ENCODE data around the gene RB1. TPM values are rescaled to one million over a fixed set of nuclear protein-coding genes. Genes with fewer than 3 reads are reported as not detected.
"Not testable (repeated sequence)": the region's sequence is repeated elsewhere in the genome, so short reads cannot be mapped to it uniquely, and the experiment has no call there.

Gene RB1
- total and polyA plus RNA-seq, 12 donors, result 10.4 to 78.0 (median 45.7) TPM

- H3K4me1 ChIP-seq (replicated peaks in 1 of 2), result no peaks in the 10 kb centered on the region
- intact Hi-C loops (cut with DNase I), result no loop called here
- DNase-seq, result no peak
- peaks cover 0 to 12% (median 9%) of the 10 kb centered on the region in 3 donors for H3K9me3 ChIP-seq (replicated peaks in 1 of 3)
- H3K27ac ChIP-seq, result no peak overlapping the region
- no peaks in the 10 kb centered on the region for H3K27me3 ChIP-seq
- no peak overlapping the region for H3K4me3 ChIP-seq
- no peaks in the 10 kb centered on the region for H3K36me3 ChIP-seq (replicated peaks in 1 of 2)
- TF ChIP-seq POLR2A (IDR thresholded peaks at IDR 0.05) (no peak), CTCF (IDR thresholded peaks at IDR 0.05) (no peak)
Observed at GRCh38 chr13:48322294-48322693, 18.7 kb downstream of the RB1 start.

- intact Hi-C loops (cut with DNase I), result loop anchor here (5.0 to 10.0 kb wide), 2 partner anchors 241 to 248 kb away; no protein-coding TSS in a partner anchor
- Histone ChIP-seq H3K27me3 (no peaks in the 10 kb centered on the region), H3K4me1 (replicated peaks in 1 of 2) (peaks cover 0 to 6% of the 10 kb centered on the region in 2 donors), H3K4me3 (no peak overlapping the region), H3K9me3 (replicated peaks in 1 of 3) (no peaks in the 10 kb centered on the region), H3K27ac (no peak overlapping the region), H3K36me3 (replicated peaks in 1 of 2) (no peaks in the 10 kb centered on the region)
- DNase-seq, result no peak
- TF ChIP-seq POLR2A (IDR thresholded peaks at IDR 0.05) (no peak), CTCF (IDR thresholded peaks at IDR 0.05) (no peak)
- 73 to 85% (median 81%) methylated on average over 1 of the region's 1 CpG for WGBS, 4 donors
Observed at GRCh38 chr13:48333976-48334375, 30.4 kb downstream of the RB1 start.

GRCh38 chr13:48334534-48335127 lies 31.1 kb downstream of the RB1 start:
- DNase-seq, result no peak
- H3K36me3 ChIP-seq (replicated peaks in 1 of 2), result no peaks in the 10 kb centered on the region
- peaks cover 0 to 6% of the 10 kb centered on the region in 2 donors for H3K4me1 ChIP-seq (replicated peaks in 1 of 2)
- H3K9me3 ChIP-seq (replicated peaks in 1 of 3), result no peaks in the 10 kb centered on the region
- no peak overlapping the region for H3K4me3 ChIP-seq
- intact Hi-C loops (cut with DNase I), result loop anchor here (5.0 to 10.0 kb wide), 2 partner anchors 240 to 248 kb away; no protein-coding TSS in a partner anchor
- WGBS, 4 donors, result 66 to 78% (median 70%) methylated on average over 4 of the region's 4 CpGs
- no peaks in the 10 kb centered on the region for H3K27me3 ChIP-seq
- TF ChIP-seq CTCF (IDR thresholded peaks at IDR 0.05) (peak; percentile 28 to 72 (median 55)), POLR2A (IDR thresholded peaks at IDR 0.05) (no peak)
- no peak overlapping the region for H3K27ac ChIP-seq

GRCh38 chr13:48339198-48339597 lies 35.6 kb downstream of the RB1 start:
- not testable (repeated sequence) for H3K36me3 ChIP-seq (replicated peaks in 1 of 2); H3K27me3 ChIP-seq; H3K4me3 ChIP-seq; H3K4me1 ChIP-seq (replicated peaks in 1 of 2); H3K27ac ChIP-seq; H3K9me3 ChIP-seq (replicated peaks in 1 of 3); DNase-seq
- WGBS, 4 donors, result 94 to 100% (median 96%) methylated on average over 9 to 11 of the region's 11 CpGs
- intact Hi-C loops (cut with DNase I), result loop anchor here in 1 of 2 donors (10.0 kb wide), 1 partner anchor 236 kb away; no protein-coding TSS in a partner anchor

- no peak overlapping the region for H3K4me3 ChIP-seq
- H3K9me3 ChIP-seq (replicated peaks in 1 of 3), result no peaks in the 10 kb centered on the region
- no peaks in the 10 kb centered on the region for H3K4me1 ChIP-seq (replicated peaks in 1 of 2)
- TF ChIP-seq CTCF (IDR thresholded peaks at IDR 0.05), result no peak
- TF ChIP-seq POLR2A (IDR thresholded peaks at IDR 0.05), result no peak
- whole genome bisulfite sequencing, 4 donors, result 85 to 94% (median 90%) methylated on average over 2 of the region's 2 CpGs
- no peaks in the 10 kb centered on the region for H3K27me3 ChIP-seq
- no peak overlapping the region for H3K27ac ChIP-seq
- H3K36me3 ChIP-seq (replicated peaks in 1 of 2), result no peaks in the 10 kb centered on the region
- intact Hi-C loops (cut with DNase I), result no loop called here
- DNase-seq, result no peak
Observed at GRCh38 chr13:48344264-48344663, 40.7 kb downstream of the RB1 start.
